SU-DHL-6 (cell line): ENCODE data around the gene TNNI3K.

ENCODE experiments used
- H2AFZ ChIP-seq: fragments of 200-600 bp; sonication (generic); 2 replicates; pipeline ENCODE4 v1.6.1; 2014; ENCODE audit warnings: low read depth, mild to moderate bottlenecking, moderate library complexity, mixed read lengths, antibody characterized with exemption, low read length; ENCODE audit not compliant: severe bottlenecking
- H3F3A ChIP-seq: fragments of 200-600 bp; shearing (Covaris generic); 2 replicates; pipeline ENCODE4 v1.6.0; 2016; ENCODE audit warnings: antibody characterized with exemption, mild to moderate bottlenecking; ENCODE audit not compliant: insufficient read depth
- H3K27ac ChIP-seq: fragments of 200-600 bp; sonication (generic); 2 replicates; pipeline ENCODE4 v1.5.1; 2016; ENCODE audit warnings: low read depth, mild to moderate bottlenecking, low read length, moderate library complexity, mixed read lengths
- H3K27me3 ChIP-seq: fragments of 200-600 bp; sonication (generic), shearing (Covaris generic); 2 replicates; pipeline ENCODE4 v1.6.0; 2014; ENCODE audit warnings: mild to moderate bottlenecking, low read length
- H3K36me3 ChIP-seq: fragments of 200-600 bp; sonication (generic); 2 replicates; pipeline ENCODE4 v1.6.1; 2014; ENCODE audit warnings: mild to moderate bottlenecking, low read length, mixed read lengths
- H3K4me2 ChIP-seq: fragments of 300-600, 200-600 bp; shearing (Covaris generic), sonication (generic); 2 replicates; pipeline ENCODE4 v1.6.0; 2014; ENCODE audit warnings: low read length, low read depth, mild to moderate bottlenecking; ENCODE audit not compliant: poor library complexity, severe bottlenecking
- H3K4me3 ChIP-seq: fragments of 200-600 bp; sonication (generic); 2 replicates; pipeline ENCODE4 v1.5.1; 2014; ENCODE audit warnings: antibody characterized with exemption, low read length, mild to moderate bottlenecking, mixed read lengths; ENCODE audit not compliant: insufficient read depth, poor library complexity, severe bottlenecking
- H3K79me2 ChIP-seq: fragments of 200-600 bp; sonication (generic); 2 replicates; pipeline ENCODE4 v1.6.1; 2014; ENCODE audit warnings: mild to moderate bottlenecking, low read length, moderate library complexity; ENCODE audit not compliant: insufficient read depth
- H3K9ac ChIP-seq: fragments of 200-600 bp; sonication (generic); 2 replicates; pipeline ENCODE4 v1.7.0; 2014; ENCODE audit warnings: mild to moderate bottlenecking, low read length
- H3K9me2 ChIP-seq: fragments of 200-600 bp; sonication (generic); replicated peaks from 2 replicates; pipeline ENCODE4 v1.6.1; 2014; ENCODE audit warnings: low read length; ENCODE audit not compliant: insufficient read depth
- H3K9me3 ChIP-seq: fragments of 200-600 bp; sonication (generic); 2 replicates; pipeline ENCODE4 v1.6.1; 2014; ENCODE audit warnings: low read length, mixed read lengths; ENCODE audit not compliant: insufficient read depth
- H4K20me1 ChIP-seq: fragments of 200-600 bp; sonication (generic); 2 replicates; pipeline ENCODE4 v1.6.1; 2014; ENCODE audit warnings: low read depth, mild to moderate bottlenecking, antibody characterized with exemption, low read length, moderate library complexity, mixed read lengths
- CTCF ChIP-seq: fragments of 200-600 bp; sonication (generic); IDR thresholded peaks from one replicate; pipeline ENCODE4 v1.5.1; 2017; ENCODE audit warnings: antibody characterized with exemption, mild to moderate bottlenecking, low read length, moderate library complexity; ENCODE audit not compliant: insufficient read depth, poor library complexity, severe bottlenecking
- EZH2phosphoT487 ChIP-seq: fragments of 200-600 bp; sonication (generic), shearing (Covaris generic); conservative IDR thresholded peaks from 2 replicates; pipeline ENCODE4 v1.6.1; 2018; ENCODE audit warnings: mild to moderate bottlenecking, antibody characterized with exemption, low read length, moderate library complexity, mixed read lengths

TNNI3K gene

GRCh38 chr1:74205266-74205665 lies 29.9 kb upstream of the TNNI3K start:
- Histone ChIP-seq H3K9me2 (no peaks in the 10 kb centered on the region), H2AFZ (no peak overlapping the region), H3K9ac (no peak overlapping the region), H3K27me3 (no peaks in the 10 kb centered on the region), H3K4me2 (no peak overlapping the region), H3K79me2 (no peaks in the 10 kb centered on the region), H3K9me3 (no peaks in the 10 kb centered on the region), H3F3A (no peaks in the 10 kb centered on the region), H3K36me3 (no peaks in the 10 kb centered on the region), H3K27ac (no peak overlapping the region), H4K20me1 (no peaks in the 10 kb centered on the region), H3K4me3 (no peak overlapping the region)
- no peak for TF ChIP-seq CTCF
- no peak for TF ChIP-seq EZH2phosphoT487

- H3K27ac ChIP-seq = no peak overlapping the region
- no peaks in the 10 kb centered on the region for H3K27me3 ChIP-seq
- TF ChIP-seq EZH2phosphoT487 (no peak), CTCF (no peak)
- H3K9ac ChIP-seq = no peak overlapping the region
- no peak overlapping the region for H3K4me2 ChIP-seq
- no peaks in the 10 kb centered on the region for H3F3A ChIP-seq
- no peak overlapping the region for H3K4me3 ChIP-seq
- no peaks in the 10 kb centered on the region for H3K9me3 ChIP-seq
- H3K36me3 ChIP-seq = no peaks in the 10 kb centered on the region
- no peak overlapping the region for H2AFZ ChIP-seq
- H3K79me2 ChIP-seq = no peaks in the 10 kb centered on the region
- no peaks in the 10 kb centered on the region for H3K9me2 ChIP-seq
- no peaks in the 10 kb centered on the region for H4K20me1 ChIP-seq
These were observed 20.0 kb upstream of the TNNI3K start for GRCh38 chr1:74215229-74215628.

GRCh38 chr1:74222701-74223100 lies 12.5 kb upstream of the TNNI3K start:
- Histone ChIP-seq H3K4me2 (no peak overlapping the region), H3K27ac (no peak overlapping the region), H3F3A (no peaks in the 10 kb centered on the region), H2AFZ (no peak overlapping the region), H3K4me3 (no peak overlapping the region), H3K9ac (no peak overlapping the region), H3K9me2 (no peaks in the 10 kb centered on the region), H3K27me3 (no peaks in the 10 kb centered on the region), H3K9me3 (no peaks in the 10 kb centered on the region), H3K36me3 (no peaks in the 10 kb centered on the region), H4K20me1 (no peaks in the 10 kb centered on the region), H3K79me2 (no peaks in the 10 kb centered on the region)
- no peak for TF ChIP-seq EZH2phosphoT487
- TF ChIP-seq CTCF = no peak

GRCh38 chr1:74223453-74223852 lies 11.7 kb upstream of the TNNI3K start:
- Histone ChIP-seq H3K4me2 (no peak overlapping the region), H3K79me2 (no peaks in the 10 kb centered on the region), H3K27me3 (no peaks in the 10 kb centered on the region), H3K9me2 (no peaks in the 10 kb centered on the region), H3K27ac (no peak overlapping the region), H4K20me1 (no peaks in the 10 kb centered on the region), H3K4me3 (no peak overlapping the region), H3K9me3 (no peaks in the 10 kb centered on the region), H3K36me3 (no peaks in the 10 kb centered on the region), H3F3A (no peaks in the 10 kb centered on the region), H2AFZ (no peak overlapping the region), H3K9ac (no peak overlapping the region)
- TF ChIP-seq CTCF = no peak
- TF ChIP-seq EZH2phosphoT487 = no peak
